RWPE1 (cell line): ENCODE results near the gene PDZD2.

Experiments used
- CTCF ChIA-PET: fragments of 350-600 bp; sonication (Branson Sonifier 250); formaldehyde crosslinking; extraction: SDS; loops from one replicate; lab custom pipeline; 2021; lab: Yijun Ruan, JAX
- POLR2A ChIA-PET: fragments of 400-600 bp; formaldehyde crosslinking; extraction: SDS; loops from one replicate; lab custom pipeline; 2020; ENCODE audit warnings: antibody characterized with exemption; ENCODE audit not compliant: low non-redundant PET; lab: Yijun Ruan, JAX
- DNase-seq: peaks from one replicate; pipeline ENCODE4 v3.0.0; 2012; ENCODE audit warnings: low spot score
- H3K27ac ChIP-seq: fragments of 450-650 bp; 2 replicates; pipeline ENCODE4 v1.5.1; 2017
- TF ChIP-seq, protein P1 (sequence below): fragments of 450-650 bp; conservative IDR thresholded peaks from 2 replicates; pipeline ENCODE4 v1.5.1; 2017; ENCODE audit warnings: low read depth, mild to moderate bottlenecking

The PDZD2 gene

DNA sequence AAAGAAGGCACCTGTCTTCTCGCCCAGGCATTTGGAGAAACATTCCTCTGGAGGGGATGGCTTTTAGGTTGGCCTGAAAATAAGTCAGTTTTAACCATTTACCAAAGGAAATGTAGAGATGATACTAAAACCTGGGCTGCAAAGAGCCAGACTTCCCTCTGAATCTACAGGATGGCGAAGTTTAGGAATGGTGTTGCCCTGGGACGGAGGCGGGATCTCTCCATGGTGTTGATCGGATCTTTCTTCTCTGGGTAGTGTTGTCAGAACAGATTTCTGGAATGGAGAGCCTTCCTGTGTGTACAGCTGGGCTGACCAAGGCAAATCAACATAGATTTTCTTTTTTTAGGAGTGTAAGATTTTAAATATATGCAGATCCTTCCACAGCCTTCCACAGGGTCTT, 159.2 kb downstream of the PDZD2 start:
- H3K27ac ChIP-seq, result no peak overlapping the region
- no peak for DNase-seq
- TF ChIP-seq, protein P1, sequence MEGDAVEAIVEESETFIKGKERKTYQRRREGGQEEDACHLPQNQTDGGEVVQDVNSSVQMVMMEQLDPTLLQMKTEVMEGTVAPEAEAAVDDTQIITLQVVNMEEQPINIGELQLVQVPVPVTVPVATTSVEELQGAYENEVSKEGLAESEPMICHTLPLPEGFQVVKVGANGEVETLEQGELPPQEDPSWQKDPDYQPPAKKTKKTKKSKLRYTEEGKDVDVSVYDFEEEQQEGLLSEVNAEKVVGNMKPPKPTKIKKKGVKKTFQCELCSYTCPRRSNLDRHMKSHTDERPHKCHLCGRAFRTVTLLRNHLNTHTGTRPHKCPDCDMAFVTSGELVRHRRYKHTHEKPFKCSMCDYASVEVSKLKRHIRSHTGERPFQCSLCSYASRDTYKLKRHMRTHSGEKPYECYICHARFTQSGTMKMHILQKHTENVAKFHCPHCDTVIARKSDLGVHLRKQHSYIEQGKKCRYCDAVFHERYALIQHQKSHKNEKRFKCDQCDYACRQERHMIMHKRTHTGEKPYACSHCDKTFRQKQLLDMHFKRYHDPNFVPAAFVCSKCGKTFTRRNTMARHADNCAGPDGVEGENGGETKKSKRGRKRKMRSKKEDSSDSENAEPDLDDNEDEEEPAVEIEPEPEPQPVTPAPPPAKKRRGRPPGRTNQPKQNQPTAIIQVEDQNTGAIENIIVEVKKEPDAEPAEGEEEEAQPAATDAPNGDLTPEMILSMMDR, result no peak
- POLR2A ChIA-PET, result no interaction called here
- CTCF ChIA-PET, result interaction anchor here (0.6 kb wide), 1 partner anchor 165 kb away, joined by 3 read pairs; no protein-coding TSS in a partner anchor

DNA sequence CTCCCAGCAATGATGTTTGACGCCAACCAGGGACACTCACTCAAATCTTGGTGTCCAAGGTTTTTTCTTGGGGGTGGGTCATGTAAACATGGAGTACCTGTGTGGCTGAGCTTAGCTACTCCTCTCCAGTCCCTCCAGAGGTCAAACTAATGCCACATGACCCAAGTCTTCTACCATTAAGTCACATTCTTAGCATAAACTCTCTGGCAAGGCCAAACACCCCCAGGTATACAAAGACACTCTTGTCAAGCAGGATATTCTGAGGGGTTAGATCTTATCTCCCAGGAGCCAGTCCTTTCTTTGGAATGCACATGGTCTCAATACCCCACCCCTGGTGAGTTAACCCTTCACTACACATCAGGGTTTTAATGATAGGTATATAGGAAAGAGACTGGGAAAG, 161.4 kb downstream of the PDZD2 start:
- no peak overlapping the region for H3K27ac ChIP-seq
- no peak for DNase-seq
- CTCF ChIA-PET, result no interaction called here
- TF ChIP-seq, protein P1, result no peak
- POLR2A ChIA-PET, result no interaction called here

- no peak overlapping the region for H3K27ac ChIP-seq
- DNase-seq, result no peak
- CTCF ChIA-PET, result no interaction called here
- TF ChIP-seq, protein P1, result no peak
- POLR2A ChIA-PET, result no interaction called here
These were observed 167.0 kb downstream of the PDZD2 start for GRCh38 chr5:31805785-31806400.

DNA sequence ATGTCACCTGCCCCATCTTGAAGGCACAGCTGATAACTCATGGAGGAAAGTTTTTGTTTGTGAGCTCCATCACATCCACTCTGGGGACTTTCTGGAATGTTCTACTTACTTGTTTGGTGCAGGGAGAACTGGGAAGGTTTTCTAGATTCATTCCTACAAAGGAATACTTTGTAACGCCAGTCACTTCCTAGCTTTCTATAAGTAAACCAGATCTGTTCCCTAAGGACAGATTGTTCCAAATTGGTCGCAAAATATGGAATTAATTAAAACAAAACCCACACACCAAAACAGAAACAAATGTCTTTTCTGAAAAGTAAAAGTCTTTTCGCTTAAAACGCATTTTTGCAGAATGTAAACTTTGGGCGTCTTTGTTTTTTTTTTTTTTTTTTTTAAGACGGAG, 167.6 kb downstream of the PDZD2 start:
- H3K27ac ChIP-seq, result no peak overlapping the region
- ChIA-PET CTCF (no interaction called here), POLR2A (no interaction called here)
- DNase-seq, result no peak
- TF ChIP-seq, protein P1, result no peak

GRCh38 chr5:31807789-31808540, 169.0 kb downstream of the PDZD2 start:
- CTCF ChIA-PET, result interaction anchor here (0.6 to 2.4 kb wide), 3 partner anchors 225 to 1077 kb away, joined by 3 to 16 read pairs (median 3); no protein-coding TSS in a partner anchor
- TF ChIP-seq, protein P1, result no peak
- POLR2A ChIA-PET, result no interaction called here
- no peak overlapping the region for H3K27ac ChIP-seq
- no peak for DNase-seq

GRCh38 chr5:31809050-31809870, 170.3 kb downstream of the PDZD2 start:
- DNase-seq, result peak; percentile 82
- ChIA-PET POLR2A (interaction anchor here (0.6 kb wide), 1 partner anchor 221 kb away, joined by 4 read pairs; no protein-coding TSS in a partner anchor), CTCF (interaction anchor here (0.5 to 2.4 kb wide), 22 partner anchors 14 to 474 kb away, joined by 3 to 16 read pairs (median 4); partner anchors contain the start of gene PDZD2)
- TF ChIP-seq, protein P1, result peak; percentile 84
- H3K27ac ChIP-seq, result no peak overlapping the region
